ENCODE measurements around the gene TTLL6.

Gene TTLL6

GRCh38 chr17:48726916-48727286 lies 90.1 kb downstream of the TTLL6 start:
- Histone ChIP-seq H3K9ac (ENCODE audit: low read depth, low read length, poor library complexity, severe bottlenecking) (no peak overlapping the region), H3F3A (ENCODE audit: low read depth) (no peaks in the 10 kb centered on the region), H3K9me3 (ENCODE audit: insufficient read depth, low read depth, low read length) (no peaks in the 10 kb centered on the region), H3K4me2 (ENCODE audit: low read depth, low read length, poor library complexity, severe bottlenecking) (no peak overlapping the region), H3K4me1 (ENCODE audit: insufficient read depth, low read length, poor library complexity, severe bottlenecking) (no peaks in the 10 kb centered on the region), H2AFZ (ENCODE audit: low read length) (no peak overlapping the region), H4K20me1 (ENCODE audit: insufficient read depth, low read length, poor library complexity, severe bottlenecking) (no peaks in the 10 kb centered on the region), H3K9me2 (replicated peaks; ENCODE audit: low read depth, low read length) (no peaks in the 10 kb centered on the region), H3K4me3 (ENCODE audit: low read length, poor library complexity, severe bottlenecking) (no peak overlapping the region), H3K79me2 (ENCODE audit: insufficient read depth, low read length) (no peaks in the 10 kb centered on the region), H3K27me3 (ENCODE audit: insufficient read depth, low read length, poor library complexity, severe bottlenecking) (no peaks in the 10 kb centered on the region), H3K36me3 (ENCODE audit: insufficient read depth, low read length) (no peaks in the 10 kb centered on the region)
- TF ChIP-seq EZH2phosphoT487 (IDR thresholded peaks at IDR 0.05; ENCODE audit: borderline replicate concordance) (no peak), CTCF (conservative IDR thresholded peaks at IDR 0.05; ENCODE audit: low read length) (no peak)

DNA sequence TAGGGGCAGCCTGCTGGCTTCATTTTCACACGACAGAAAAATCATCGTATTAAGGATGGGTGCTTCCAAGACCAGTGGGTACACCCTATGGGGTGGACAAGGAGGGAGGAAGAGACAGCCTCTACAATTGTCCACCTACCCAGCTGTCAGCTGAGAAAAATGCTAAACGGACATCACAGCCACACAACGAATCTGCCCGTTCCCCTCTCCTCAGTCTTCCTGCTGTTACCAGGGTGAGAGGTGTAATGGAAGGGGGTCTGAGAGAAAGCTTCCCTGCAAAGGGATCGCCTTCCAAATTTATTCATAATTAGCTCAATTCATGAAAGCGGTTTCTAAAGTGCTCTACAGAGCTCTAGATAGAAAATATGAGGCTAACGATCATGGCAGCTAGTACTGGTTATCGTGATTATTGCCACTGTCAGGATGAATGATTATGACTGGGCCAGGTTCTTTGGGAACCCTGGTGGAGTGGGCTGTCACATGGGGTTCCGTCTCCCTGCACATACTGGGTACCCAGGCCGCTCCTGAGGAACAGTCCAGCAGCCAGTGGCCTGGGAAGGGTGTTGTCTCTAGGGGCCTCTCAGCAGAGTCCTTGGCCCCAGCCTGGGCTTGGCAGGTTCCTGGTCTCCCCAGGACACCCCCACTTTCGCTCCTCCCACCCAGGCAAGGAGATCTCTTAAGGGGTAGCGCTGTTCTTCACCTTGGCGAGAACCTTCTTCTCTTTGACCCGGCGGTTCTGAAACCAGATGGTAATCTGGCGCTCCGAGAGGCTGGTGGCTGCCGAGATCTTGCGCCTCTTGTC lies 90.7 kb downstream of the TTLL6 start:
- Histone ChIP-seq H3F3A (ENCODE audit: low read depth) (no peaks in the 10 kb centered on the region), H3K4me1 (ENCODE audit: insufficient read depth, low read length, poor library complexity, severe bottlenecking) (no peaks in the 10 kb centered on the region), H3K9me3 (ENCODE audit: insufficient read depth, low read depth, low read length) (no peaks in the 10 kb centered on the region), H2AFZ (ENCODE audit: low read length) (no peak overlapping the region), H3K9me2 (replicated peaks; ENCODE audit: low read depth, low read length) (no peaks in the 10 kb centered on the region), H3K9ac (ENCODE audit: low read depth, low read length, poor library complexity, severe bottlenecking) (no peak overlapping the region), H3K27me3 (ENCODE audit: insufficient read depth, low read length, poor library complexity, severe bottlenecking) (no peaks in the 10 kb centered on the region), H4K20me1 (ENCODE audit: insufficient read depth, low read length, poor library complexity, severe bottlenecking) (no peaks in the 10 kb centered on the region), H3K79me2 (ENCODE audit: insufficient read depth, low read length) (no peaks in the 10 kb centered on the region), H3K4me3 (ENCODE audit: low read length, poor library complexity, severe bottlenecking) (no peak overlapping the region), H3K36me3 (ENCODE audit: insufficient read depth, low read length) (no peaks in the 10 kb centered on the region), H3K4me2 (ENCODE audit: low read depth, low read length, poor library complexity, severe bottlenecking) (no peak overlapping the region)
- TF ChIP-seq CTCF (conservative IDR thresholded peaks at IDR 0.05; ENCODE audit: low read length): no peak
- TF ChIP-seq EZH2phosphoT487 (IDR thresholded peaks at IDR 0.05; ENCODE audit: borderline replicate concordance): no peak

GRCh38 chr17:48725288-48726064 lies 91.6 kb downstream of the TTLL6 start:
- H3K79me2 ChIP-seq (ENCODE audit: insufficient read depth, low read length): no peaks in the 10 kb centered on the region
- no peak overlapping the region for H2AFZ ChIP-seq (ENCODE audit: low read length)
- H3K4me1 ChIP-seq (ENCODE audit: insufficient read depth, low read length, poor library complexity, severe bottlenecking): no peaks in the 10 kb centered on the region
- no peaks in the 10 kb centered on the region for H3K9me2 ChIP-seq (replicated peaks; ENCODE audit: low read depth, low read length)
- H3K9ac ChIP-seq (ENCODE audit: low read depth, low read length, poor library complexity, severe bottlenecking): no peak overlapping the region
- H3K36me3 ChIP-seq (ENCODE audit: insufficient read depth, low read length): no peaks in the 10 kb centered on the region
- H3K4me3 ChIP-seq (ENCODE audit: low read length, poor library complexity, severe bottlenecking): no peak overlapping the region
- no peaks in the 10 kb centered on the region for H3K27me3 ChIP-seq (ENCODE audit: insufficient read depth, low read length, poor library complexity, severe bottlenecking)
- no peaks in the 10 kb centered on the region for H3K9me3 ChIP-seq (ENCODE audit: insufficient read depth, low read depth, low read length)
- H4K20me1 ChIP-seq (ENCODE audit: insufficient read depth, low read length, poor library complexity, severe bottlenecking): no peaks in the 10 kb centered on the region
- no peak overlapping the region for H3K4me2 ChIP-seq (ENCODE audit: low read depth, low read length, poor library complexity, severe bottlenecking)
- no peak for TF ChIP-seq CTCF (conservative IDR thresholded peaks at IDR 0.05; ENCODE audit: low read length)
- no peak for TF ChIP-seq EZH2phosphoT487 (IDR thresholded peaks at IDR 0.05; ENCODE audit: borderline replicate concordance)
- H3F3A ChIP-seq (ENCODE audit: low read depth): no peaks in the 10 kb centered on the region

Data from Loucy (cell line).